GM19239 (cell line): ENCODE results near the gene ACP1.
A peak's percentile ranks its signal among the peaks of the same experiment; 100 is the strongest.

Experiments used
- DNase-seq: peaks from one replicate; pipeline ENCODE4 v3.0.0; 2011; ENCODE audit warnings: low spot score; ENCODE audit not compliant: insufficient read length
- FAIRE-seq: peaks from 2 replicates; lab custom pipeline; 2011; peaks lifted over from hg19 to GRCh38; lab: Jason Lieb, UNC

Gene ACP1

GRCh38 chr2:264493-265468 is at the start of gene ACP1:
Gene ACP1, plus strand, starts transcription at chr2:264947. Its CDS starts 18 bp downstream, at chr2:264965.
- DNase-seq: peak; percentile 95

GRCh38 chr2:216068-216467 is 48.7 kb upstream of the ACP1 start:
- FAIRE-seq (no peak), DNase-seq (no peak)

More at GRCh38 chr2:264493-265468, at the start of gene ACP1:
- peak; percentile 88 for FAIRE-seq

DNA sequence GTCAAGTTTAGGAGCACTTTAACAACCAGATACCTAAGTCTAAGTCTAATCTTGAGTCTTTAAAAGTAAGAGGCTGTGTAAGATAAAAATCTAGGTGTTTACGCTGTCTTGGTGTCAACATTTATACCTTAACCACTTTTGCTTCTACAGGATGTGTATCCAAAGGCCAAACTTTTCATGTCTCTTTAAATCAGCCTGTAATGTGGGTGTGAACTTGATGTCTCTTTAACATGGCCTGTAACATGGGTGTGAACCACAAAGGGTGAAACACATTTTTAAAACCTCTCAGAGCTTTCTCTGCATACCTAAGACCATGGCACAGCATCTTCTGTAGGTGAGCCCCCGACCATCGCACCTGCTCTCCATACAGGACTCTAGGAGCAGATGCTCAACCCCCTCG is 41.3 kb upstream of the ACP1 start:
- DNase-seq (no peak), FAIRE-seq (no peak)

DNA sequence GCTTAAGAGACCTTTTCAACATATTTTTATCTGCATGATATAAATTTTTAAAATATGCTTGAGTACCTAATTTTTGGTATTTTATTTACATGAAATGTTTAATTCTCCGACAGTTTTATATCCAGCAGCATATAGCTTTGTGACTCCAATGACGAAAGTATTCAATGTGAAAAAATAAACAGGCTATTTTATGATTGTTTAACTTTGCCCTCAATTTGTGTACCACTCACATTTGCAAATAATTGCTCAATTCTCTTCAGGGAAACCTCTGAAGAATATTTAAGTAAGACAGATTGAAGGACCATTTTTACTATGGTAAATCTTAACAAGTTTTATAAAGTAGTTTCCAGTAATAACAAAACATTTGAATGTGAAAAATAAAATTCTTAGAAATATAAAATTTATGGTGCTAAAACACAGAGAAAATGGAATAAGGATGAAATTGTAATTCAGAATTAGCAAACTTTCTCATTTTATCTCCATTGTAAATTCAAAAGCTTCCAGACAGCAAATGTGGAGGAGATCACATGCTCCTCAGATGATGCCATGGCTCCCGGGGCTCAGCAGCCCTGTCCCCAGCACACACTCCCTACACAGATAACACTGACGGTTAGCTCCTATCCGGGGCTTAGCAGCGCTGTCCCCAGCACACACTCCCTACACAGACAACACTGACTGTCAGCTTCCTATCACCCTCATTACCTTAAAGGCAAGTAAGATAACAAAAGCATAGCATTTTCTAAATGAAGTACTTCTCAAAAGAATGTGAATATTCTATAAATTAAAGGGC is 40.6 kb upstream of the ACP1 start:
- FAIRE-seq: no peak
- DNase-seq: no peak

DNA sequence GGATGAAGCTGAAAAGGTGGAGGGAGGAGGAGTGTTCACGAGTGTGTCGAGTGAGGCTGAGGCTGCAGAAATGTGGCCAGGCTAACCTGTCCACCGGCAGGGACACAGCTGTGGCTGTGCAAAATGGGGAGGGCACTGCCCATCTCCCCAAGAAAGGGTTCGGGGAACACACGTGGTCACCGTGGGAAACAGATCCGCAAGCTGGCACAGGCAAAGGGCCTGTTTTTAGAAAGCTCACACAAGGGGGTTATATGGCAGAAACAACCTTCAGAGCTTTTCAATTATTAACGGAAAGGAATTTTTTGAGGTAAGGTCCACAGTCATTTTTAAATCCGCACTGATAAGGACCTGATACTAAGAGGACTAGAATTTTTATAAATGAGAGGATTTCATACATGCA is 36.6 kb upstream of the ACP1 start:
- FAIRE-seq: no peak
- DNase-seq: no peak

DNA sequence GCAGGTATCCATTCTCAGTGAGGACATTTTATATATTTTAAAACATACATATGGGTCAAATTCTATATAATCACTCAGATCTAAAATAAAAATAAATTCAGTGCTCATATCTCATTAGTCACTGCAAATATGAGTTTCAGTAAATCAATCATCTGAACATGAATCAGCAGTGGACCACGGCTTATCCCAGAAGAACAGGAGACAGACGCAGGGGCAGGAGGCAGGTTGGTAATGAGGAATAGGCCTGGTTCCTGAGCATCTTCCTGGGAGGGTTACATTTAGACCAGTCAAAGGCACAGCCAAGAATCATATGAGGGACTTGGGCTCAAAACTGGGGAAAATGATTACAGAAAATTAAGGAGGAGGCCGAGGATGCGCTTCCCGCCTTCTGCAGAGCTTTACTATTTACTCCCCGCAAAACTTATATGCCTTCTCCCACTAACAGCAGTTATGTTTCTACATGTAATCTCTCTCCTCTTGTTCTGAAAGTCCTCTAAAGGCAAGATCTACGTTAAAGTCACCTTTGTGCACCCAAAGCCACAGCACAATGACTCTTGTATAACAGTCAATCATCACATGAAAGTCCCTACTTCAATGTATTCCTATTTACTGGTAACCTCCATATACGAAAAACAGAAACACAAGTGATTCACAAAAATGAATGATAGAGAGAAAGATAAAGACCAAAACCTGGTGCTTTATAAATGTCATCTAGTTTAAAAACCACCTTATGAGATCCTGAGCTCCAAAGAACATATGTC is 36.0 kb upstream of the ACP1 start:
- FAIRE-seq: no peak
- no peak for DNase-seq

DNA sequence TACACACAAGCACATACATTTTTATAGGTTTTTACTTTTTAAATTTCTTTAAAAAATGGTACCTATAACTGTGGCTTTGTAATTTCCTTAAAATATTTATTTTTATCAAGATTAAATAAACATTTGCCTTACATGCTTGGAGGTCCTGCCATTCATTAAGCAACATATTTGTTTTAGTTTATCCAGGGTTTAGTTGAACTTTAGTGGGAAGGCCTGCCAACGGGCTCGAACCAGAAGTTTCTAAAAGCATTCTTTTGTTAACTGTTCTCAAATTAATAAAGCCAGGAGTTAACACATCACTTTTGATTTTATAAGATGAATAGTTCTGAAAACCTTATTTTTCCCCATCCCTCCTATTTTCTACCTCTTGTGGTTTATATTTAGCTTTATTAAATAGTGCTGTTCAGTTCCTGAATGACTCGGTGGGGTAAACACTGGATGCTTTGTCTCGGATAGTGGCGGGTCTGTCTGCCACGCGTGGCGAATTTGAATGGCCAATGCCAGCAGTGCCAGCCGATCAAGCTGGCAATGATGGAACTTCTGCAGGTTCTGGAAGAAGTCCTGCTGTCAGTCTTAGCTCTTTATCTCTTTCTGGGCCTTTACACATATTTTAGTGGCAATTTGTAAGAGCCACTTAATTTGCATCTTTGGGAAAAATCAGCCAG is 33.1 kb upstream of the ACP1 start:
- DNase-seq: no peak

DNA sequence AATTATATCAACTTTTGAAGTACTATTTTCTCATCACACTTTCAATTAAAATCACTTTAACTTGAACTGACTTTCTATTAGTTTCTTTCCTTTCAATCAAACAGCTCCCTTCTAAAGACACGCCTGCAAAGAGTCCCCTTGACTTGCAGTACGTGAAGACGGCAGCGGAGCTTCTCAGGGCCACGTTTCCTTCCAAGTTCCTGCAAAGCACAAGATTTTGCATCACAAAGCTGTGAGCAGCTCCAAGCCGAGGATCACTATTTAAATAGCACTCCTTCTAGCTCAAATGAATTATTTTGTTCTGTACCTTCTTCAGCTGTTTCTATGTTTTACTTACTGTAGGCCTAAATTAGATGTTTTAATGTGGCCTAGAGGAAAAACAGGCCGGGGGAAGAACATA is 31.7 kb upstream of the ACP1 start:
- no peak for DNase-seq
- no peak for FAIRE-seq

More for the DNA sequence above, 33.1 kb upstream of the ACP1 start:
- no peak for FAIRE-seq

DNA sequence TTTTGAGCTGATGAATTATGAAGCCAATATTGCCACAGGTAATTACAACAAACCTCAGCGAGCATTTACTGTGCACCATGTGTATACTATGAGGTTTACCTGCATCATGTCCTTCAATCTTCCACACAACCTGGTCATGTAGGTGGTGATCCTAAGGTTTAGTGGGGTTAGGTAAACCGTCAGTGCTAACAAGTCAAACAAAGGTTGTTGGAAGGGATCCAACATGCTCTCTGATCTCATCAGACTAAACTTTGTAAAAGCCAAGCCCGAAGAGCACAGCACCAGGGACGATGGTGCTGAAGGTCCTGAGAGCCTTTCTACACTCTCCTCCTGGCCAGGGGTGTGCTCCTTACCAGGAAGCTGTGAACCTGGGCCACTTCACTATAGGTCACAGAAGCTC is 30.3 kb upstream of the ACP1 start:
- FAIRE-seq (no peak), DNase-seq (no peak)

- no peak for FAIRE-seq
- DNase-seq: no peak
Observed at GRCh38 chr2:236993-237539, 27.7 kb upstream of the ACP1 start.

- FAIRE-seq (no peak), DNase-seq (no peak)
Observed at GRCh38 chr2:237878-238277, 26.9 kb upstream of the ACP1 start.

GRCh38 chr2:238431-238830 is 26.3 kb upstream of the ACP1 start:
- no peak for FAIRE-seq
- no peak for DNase-seq

DNA sequence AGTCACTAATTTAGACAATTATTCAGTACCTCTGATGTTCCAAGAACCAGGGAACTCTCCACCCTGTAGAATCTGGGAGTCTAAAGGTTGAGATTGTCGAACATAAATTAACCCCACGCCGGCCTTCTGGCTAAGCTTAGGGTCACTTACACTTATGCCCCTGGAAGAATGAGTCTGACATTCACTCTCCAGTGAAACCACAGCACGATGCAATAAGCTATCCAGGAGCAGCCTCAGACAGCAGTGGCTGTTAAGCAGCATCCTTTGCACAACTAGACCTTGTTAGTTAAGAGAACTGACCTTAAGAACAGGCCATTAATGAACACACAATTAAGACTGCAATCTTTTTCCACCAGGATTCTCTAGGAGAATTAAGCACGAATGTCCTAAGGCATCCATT is 25.9 kb upstream of the ACP1 start:
- no peak for FAIRE-seq
- no peak for DNase-seq

DNA sequence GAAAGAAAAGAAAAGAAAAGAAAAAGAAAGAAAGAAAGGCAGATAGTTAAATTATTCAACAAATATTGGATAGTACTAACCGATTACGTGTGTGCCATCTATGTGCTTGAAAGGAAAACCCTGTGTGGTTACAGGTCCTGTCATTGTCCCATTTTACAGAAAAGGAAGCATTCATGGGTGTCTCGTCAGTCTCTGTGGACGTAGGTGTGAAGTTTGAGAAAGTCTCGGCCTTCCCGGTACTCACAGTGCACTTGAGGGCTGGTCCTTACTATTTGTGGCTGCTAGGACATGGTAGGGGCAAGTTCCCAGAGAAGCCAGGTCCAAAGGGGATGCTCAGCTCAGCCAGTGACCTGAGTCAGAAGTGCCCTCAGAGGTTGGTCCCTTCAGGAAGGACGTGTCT is 20.2 kb upstream of the ACP1 start:
- no peak for FAIRE-seq
- no peak for DNase-seq

DNA sequence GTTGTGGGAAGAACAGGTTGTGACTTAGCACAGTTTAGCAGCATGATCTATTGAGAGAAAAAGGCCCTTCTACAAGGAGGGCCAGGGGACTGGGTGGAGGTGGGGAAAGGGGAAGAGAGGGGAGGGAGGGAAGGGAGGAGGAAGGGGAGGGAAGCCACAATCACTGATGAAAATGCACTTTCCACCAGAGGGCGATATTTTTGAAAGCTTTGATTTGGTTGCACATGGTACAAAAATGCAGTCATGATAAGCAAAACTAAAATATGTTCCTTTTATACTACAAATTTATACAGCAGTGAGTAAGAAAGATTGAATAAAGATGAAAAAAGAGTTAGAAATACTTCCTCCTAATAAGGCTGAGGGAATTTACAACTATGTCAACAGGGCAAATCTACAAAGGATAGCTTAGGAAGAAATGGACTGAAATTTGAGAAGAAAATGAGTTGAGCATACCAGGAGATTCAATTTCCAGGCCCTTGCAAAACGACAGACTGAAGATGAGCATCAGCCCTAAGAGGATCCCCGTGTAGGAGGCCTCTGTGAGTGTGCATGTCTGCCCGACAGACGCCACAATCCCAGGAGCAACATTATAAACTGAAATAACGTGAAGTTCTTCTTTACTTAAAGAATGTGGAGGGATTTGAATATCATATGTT is 18.1 kb upstream of the ACP1 start:
- DNase-seq (no peak), FAIRE-seq (peak; percentile 81)

DNA sequence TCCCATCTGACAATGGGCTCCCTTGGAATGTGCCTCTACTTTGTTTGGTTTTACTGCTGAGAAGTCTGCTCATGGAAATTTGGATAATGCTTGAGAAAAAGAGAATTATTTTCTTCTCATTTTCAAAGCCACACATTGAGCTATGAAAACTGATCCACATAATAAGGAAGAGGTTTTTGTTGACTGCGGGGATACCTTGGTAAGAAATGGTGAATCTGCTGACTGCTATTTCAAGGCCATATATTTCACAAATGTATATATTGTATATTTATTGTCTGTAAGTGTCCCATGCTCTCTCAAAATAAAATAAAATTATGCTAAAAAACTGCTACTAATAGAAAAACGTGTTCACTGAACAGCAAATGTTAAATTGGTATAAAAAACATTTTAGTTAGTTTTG is 16.0 kb upstream of the ACP1 start:
- FAIRE-seq (no peak), DNase-seq (no peak)

DNA sequence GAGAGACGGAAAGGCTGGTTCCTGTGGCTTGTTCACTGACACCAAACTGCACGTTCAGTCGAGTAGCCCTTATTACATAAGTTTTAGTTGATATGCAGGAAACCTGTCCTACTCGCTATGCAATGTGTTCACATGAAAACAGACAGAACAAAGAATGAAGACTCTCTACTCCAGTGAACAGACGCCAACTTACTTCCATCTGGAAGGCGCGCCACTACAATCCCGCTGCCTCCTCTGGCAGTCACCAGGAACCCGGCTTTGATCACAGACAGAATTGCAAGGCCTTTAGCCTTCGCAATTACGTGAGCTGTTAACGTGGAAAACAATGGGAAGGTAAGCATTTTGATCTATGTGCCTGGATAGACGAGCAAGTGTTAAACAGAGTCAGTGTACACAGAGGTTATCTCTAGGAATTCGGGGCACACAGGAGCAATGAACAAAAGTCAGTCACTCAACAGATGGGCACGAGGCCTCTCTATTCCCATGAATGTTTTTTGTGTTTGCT is 15.2 kb upstream of the ACP1 start:
- FAIRE-seq (no peak), DNase-seq (no peak)

GRCh38 chr2:252001-252602 is 12.6 kb upstream of the ACP1 start:
- DNase-seq (no peak), FAIRE-seq (no peak)

- DNase-seq (no peak), FAIRE-seq (no peak)
Observed at GRCh38 chr2:253202-253638, 11.5 kb upstream of the ACP1 start.
